ENCODE results near the gene EIF2A.

The EIF2A gene

DNA sequence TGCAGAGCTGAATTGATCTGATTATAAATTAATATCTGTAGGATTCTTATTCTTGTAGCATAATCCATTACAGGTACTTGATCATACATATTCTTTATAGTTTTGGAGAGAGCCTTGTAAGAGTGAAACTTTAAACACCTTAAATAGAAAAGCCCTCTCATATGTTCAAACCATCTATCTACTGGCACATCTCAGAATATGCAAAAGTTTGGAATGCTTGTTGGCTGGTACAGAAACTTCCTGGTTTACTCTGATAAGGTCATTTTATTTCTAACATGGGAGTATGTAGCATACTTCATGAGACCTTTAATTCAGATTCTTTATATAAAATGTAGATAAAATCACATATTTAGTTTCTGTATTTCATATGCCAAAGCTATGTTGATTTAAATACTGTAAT lies 34.6 kb downstream of the EIF2A start:
- TF ChIP-seq CTCF (IDR thresholded peaks at IDR 0.05; ENCODE audit: low read depth, low read length, missing control alignments): no peak
- no peak overlapping the region for H3K4me3 ChIP-seq (ENCODE audit: low read depth, low read length)
- no peak for DNase-seq (ENCODE audit: low read depth)

DNA sequence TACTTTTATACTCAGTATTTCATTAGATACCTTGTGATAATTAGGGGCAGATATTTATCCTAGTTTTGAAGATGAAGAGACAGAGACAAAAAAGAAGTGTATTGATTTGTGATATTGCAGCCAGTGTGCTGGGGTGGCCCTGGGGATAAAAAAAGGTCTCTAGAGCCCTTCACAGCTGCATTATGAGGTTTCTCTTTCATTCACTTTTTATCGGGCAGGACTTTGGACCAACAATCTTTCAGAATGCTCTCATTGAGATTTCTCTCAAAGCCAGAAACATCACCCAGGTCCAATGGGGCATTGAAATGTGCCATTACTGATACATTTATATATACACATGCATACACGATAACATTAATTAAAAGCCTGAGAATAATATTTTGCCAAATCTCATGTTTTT lies 36.0 kb downstream of the EIF2A start:
- peak overlapping the region; percentile 14; the same call in 1 of the 2 replicates for H3K4me3 ChIP-seq (ENCODE audit: low read depth, low read length)
- DNase-seq (ENCODE audit: low read depth): no peak
- TF ChIP-seq CTCF (IDR thresholded peaks at IDR 0.05; ENCODE audit: low read depth, low read length, missing control alignments): no peak

GRCh38 chr3:150583028-150583427 lies 36.4 kb downstream of the EIF2A start:
- no peak overlapping the region; the same call in 1 of the 2 replicates for H3K4me3 ChIP-seq (ENCODE audit: low read depth, low read length)
- no peak for DNase-seq (ENCODE audit: low read depth)
- TF ChIP-seq CTCF (IDR thresholded peaks at IDR 0.05; ENCODE audit: low read depth, low read length, missing control alignments): no peak

DNA sequence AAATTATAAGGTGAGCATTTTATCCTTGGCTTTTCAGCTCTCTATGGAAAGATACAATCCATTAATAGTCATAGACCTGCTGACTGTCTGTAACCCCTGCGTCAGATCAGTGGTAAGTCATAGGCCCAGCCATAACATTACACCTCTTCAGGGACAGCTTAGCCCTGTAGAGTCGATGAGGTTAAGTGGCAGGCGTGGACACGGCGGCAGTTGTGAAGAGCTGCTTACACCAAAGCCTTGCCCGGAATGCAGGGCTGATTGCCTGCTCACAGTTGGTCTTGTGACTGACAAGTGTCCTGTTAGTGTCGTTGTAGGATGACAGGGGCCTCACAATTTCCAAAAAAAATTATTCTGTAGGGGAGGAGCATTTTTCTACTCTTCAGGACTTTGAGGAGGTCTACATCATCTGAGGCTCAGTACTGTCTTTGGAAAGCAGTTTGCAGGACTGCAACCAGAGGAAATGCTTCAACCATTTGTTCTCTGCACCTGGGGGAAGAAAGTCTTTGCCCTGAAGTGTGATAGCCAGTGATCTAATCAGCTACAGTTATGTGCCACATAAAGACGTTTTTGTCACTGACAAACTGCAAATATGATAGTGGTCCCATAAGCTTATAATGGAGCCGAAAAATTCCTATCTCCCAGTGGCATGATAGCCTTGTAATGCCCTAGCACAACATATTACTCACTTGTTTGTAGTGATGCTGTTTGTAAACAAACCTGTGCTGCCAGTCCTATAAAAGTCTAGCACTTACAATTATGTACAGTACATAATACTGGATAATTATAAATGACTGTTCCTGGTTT lies 41.6 kb downstream of the EIF2A start:
- no peak overlapping the region for H3K4me3 ChIP-seq (ENCODE audit: low read depth, low read length)
- no peak for TF ChIP-seq CTCF (IDR thresholded peaks at IDR 0.05; ENCODE audit: low read depth, low read length, missing control alignments)
- DNase-seq (ENCODE audit: low read depth): no peak

GRCh38 chr3:150589759-150590158 lies 43.2 kb downstream of the EIF2A start:
- no peak for TF ChIP-seq CTCF (IDR thresholded peaks at IDR 0.05; ENCODE audit: low read depth, low read length, missing control alignments)
- no peak for DNase-seq (ENCODE audit: low read depth)
- no peak overlapping the region for H3K4me3 ChIP-seq (ENCODE audit: low read depth, low read length)

- no peak overlapping the region for H3K4me3 ChIP-seq (ENCODE audit: low read depth, low read length)
- DNase-seq (ENCODE audit: low read depth): no peak
- TF ChIP-seq CTCF (IDR thresholded peaks at IDR 0.05; ENCODE audit: low read depth, low read length, missing control alignments): no peak
These were observed 47.6 kb downstream of the EIF2A start for GRCh38 chr3:150594150-150594549.

DNA sequence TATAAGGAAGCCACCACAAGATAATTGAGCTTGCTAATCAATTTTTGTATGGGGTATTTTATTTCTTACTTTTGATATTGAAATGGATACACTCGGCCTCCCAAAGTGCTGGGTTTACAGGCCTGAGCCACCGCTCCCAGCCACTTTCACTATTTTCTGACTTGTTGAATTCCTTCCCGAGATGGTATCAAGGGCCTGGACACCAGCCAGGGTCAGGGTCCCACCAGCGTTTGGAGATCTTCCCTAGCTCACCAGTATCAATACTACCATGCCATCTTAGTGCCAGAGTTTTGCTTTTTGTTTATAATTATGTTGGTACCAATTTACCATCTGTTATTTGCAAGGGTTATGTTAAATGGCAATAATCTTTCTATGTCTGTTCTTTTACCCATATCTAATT lies 51.1 kb downstream of the EIF2A start:
- TF ChIP-seq CTCF (IDR thresholded peaks at IDR 0.05; ENCODE audit: low read depth, low read length, missing control alignments): no peak
- no peak for DNase-seq (ENCODE audit: low read depth)

More for the DNA sequence above, 51.1 kb downstream of the EIF2A start:
- no peak overlapping the region for H3K4me3 ChIP-seq (ENCODE audit: low read depth, low read length)
